Dedifferentiated amniotic fluid mesenchymal stem cell (primary cell): ENCODE measurements around the gene ALDH16A1.

Experiments used
- DNase-seq: peaks from one replicate; pipeline ENCODE4 v3.0.0-alpha.2; 2016; ENCODE audit errors: extremely low spot score

The ALDH16A1 gene

GRCh38 chr19:49453013-49453756 lies at the start of gene ALDH16A1:
ALDH16A1 (plus strand) TSS chr19:49453225; CDS start chr19:49453332, 107 bp downstream.
- DNase-seq = peak; percentile 99

GRCh38 chr19:49403404-49404187 lies 49.4 kb upstream of the ALDH16A1 start:
- DNase-seq = no peak

GRCh38 chr19:49407079-49407478 lies 45.9 kb upstream of the ALDH16A1 start:
- DNase-seq = no peak

GRCh38 chr19:49407482-49408015 lies 45.5 kb upstream of the ALDH16A1 start:
- DNase-seq = no peak

- no peak for DNase-seq
These were observed 44.1 kb upstream of the ALDH16A1 start for GRCh38 chr19:49408816-49409440.

- no peak for DNase-seq
These were observed 43.5 kb upstream of the ALDH16A1 start for GRCh38 chr19:49409441-49410029.

- no peak for DNase-seq
These were observed 41.2 kb upstream of the ALDH16A1 start for GRCh38 chr19:49411681-49412326.

- no peak for DNase-seq
These were observed 39.7 kb upstream of the ALDH16A1 start for GRCh38 chr19:49413348-49413747.

- DNase-seq = no peak
These were observed 38.8 kb upstream of the ALDH16A1 start for GRCh38 chr19:49414256-49414655.

GRCh38 chr19:49415102-49415809 lies 37.8 kb upstream of the ALDH16A1 start:
- no peak for DNase-seq

GRCh38 chr19:49415810-49416200 lies 37.2 kb upstream of the ALDH16A1 start:
- DNase-seq = no peak

- DNase-seq = no peak
These were observed 35.9 kb upstream of the ALDH16A1 start for GRCh38 chr19:49417088-49417487.

- no peak for DNase-seq
These were observed 34.5 kb upstream of the ALDH16A1 start for GRCh38 chr19:49418511-49418910.

- no peak for DNase-seq
These were observed 33.9 kb upstream of the ALDH16A1 start for GRCh38 chr19:49419173-49419572.

GRCh38 chr19:49420227-49420626 lies 32.8 kb upstream of the ALDH16A1 start:
- DNase-seq = no peak

GRCh38 chr19:49421039-49421877 lies 31.8 kb upstream of the ALDH16A1 start:
- DNase-seq = peak; percentile 23

- DNase-seq = no peak
These were observed 31.2 kb upstream of the ALDH16A1 start for GRCh38 chr19:49421878-49422202.

- DNase-seq = no peak
These were observed 30.5 kb upstream of the ALDH16A1 start for GRCh38 chr19:49422407-49423070.
